NCI-H446 treated with DMSO at 0.1 percent for 48 hours (cell line): ENCODE measurements around the gene UBL4B.

Source experiments
- DNase-seq: peaks from one replicate; lab custom pipeline; 2025; lab: John Stamatoyannopoulos, UW

UBL4B gene

DNA sequence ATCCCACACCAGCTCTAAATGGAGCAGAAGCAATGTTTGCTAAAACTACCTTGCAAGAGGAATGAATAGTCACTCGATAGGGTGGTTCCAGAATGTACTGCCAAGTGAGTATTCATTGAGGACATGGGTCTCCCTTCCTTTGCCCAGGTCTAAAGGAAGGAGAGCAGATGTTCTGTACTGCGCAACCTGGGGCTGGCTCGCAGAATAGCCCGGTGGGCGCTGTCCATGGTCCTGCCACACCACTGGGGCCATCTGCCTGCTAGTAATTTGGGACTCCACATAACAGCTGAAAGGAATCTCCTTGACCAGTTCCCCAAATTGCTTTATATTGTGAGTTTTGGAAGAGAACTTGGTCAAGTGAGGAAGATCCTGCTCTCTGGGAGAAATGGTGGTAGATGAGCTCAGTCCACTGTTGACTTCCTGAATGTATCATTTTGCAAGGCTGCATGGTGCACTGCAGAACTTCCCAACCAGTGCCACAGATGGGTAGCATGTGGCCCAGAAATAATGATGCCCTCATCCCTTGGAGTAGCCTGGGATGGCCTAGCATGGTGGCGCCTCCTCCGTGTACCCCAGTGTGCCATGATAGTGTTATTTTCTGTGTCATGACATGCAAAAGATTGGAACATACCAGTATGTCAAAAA lies 43.8 kb downstream of the UBL4B start:
- no peak for DNase-seq

GRCh38 chr1:110158261-110158660 lies 46.0 kb downstream of the UBL4B start:
- DNase-seq = no peak

GRCh38 chr1:110159168-110159567 lies 46.9 kb downstream of the UBL4B start:
- DNase-seq = peak; percentile 27

GRCh38 chr1:110160538-110161100 lies 48.4 kb downstream of the UBL4B start:
- no peak for DNase-seq

DNA sequence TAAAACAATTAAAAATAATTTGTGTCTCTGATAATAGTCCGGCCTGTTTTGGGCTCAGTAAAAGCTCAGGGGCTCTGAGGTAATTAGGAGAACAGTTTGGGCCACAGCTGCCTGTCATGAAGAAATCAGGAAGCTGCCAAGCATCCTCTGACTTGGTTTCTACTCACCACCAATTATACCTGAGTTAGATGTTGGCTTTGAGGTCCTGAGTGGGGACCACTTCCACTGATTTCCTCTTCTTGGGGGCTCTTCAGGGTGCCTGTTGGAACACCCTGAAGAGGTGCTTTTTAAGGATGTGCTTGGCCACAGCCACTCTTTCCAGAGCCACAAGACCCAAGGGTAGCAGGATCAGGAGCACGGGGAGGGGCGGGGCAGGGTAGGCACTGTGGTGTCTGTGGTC lies 48.9 kb downstream of the UBL4B start:
- DNase-seq = no peak

DNA sequence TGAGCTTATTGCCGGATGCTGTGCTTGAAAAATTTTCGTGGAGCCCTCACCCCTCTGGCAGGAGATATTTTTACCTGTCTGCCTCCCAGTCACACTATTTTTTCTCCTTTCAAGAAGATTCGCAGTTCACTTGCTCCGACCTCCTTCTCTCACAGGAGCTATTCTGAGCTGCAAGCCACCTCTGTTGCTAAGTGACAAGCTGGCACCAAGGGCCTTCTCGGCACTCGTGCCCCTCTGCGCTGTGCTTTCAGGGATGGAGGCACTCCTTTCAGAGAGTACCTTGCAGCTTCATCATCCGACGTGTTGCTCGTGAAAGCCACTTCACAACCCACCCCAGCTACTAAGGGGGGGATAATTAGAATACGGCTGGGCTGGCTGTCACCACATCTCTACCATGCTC lies 49.6 kb downstream of the UBL4B start:
- DNase-seq = no peak
